Neutrophil (primary cell): ENCODE results near the gene PAFAH1B2.

Experiments used
- H3K27ac ChIP-seq: fragments of 200-600 bp; sonication (generic); 2 replicates; pipeline ENCODE4 v1.5.1; 2016; ENCODE audit warnings: mild to moderate bottlenecking, moderate library complexity
- H3K27me3 ChIP-seq: fragments of 200-600 bp; sonication (generic); 2 replicates; pipeline ENCODE4 v1.6.0; 2016; ENCODE audit warnings: mild to moderate bottlenecking
- H3K36me3 ChIP-seq: fragments of 200-600 bp; sonication (generic); 2 replicates; pipeline ENCODE4 v1.5.1; 2017
- H3K4me1 ChIP-seq, 2 experiments: fragments of 200-600 bp in 1 of 2; sonication (generic) in 1 of 2; 1 replicate in 1 of 2; 2 replicates in 1 of 2; pipeline versions ENCODE4 v1.5.1 to v1.6.1; 2013 to 2016; ENCODE audit warnings: low read depth in 1 of 2, low read length in 1 of 2, mild to moderate bottlenecking in 1 of 2, moderate library complexity in 1 of 2; ENCODE audit not compliant: control insufficient read depth in 1 of 2, insufficient read depth in 1 of 2
- H3K4me3 ChIP-seq, 2 experiments: fragments of 200-600 bp in 1 of 2; sonication (generic) in 1 of 2; 1 replicate in 1 of 2; 2 replicates in 1 of 2; pipeline ENCODE4 v1.5.1; 2013 to 2016; ENCODE audit warnings: low read depth in 1 of 2, low read length in 1 of 2, mild to moderate bottlenecking in 1 of 2, moderate library complexity in 1 of 2
- H3K9me3 ChIP-seq: fragments of 200-600 bp; sonication (generic); 2 replicates; pipeline ENCODE4 v1.5.1; 2016
- CTCF ChIP-seq: fragments of 200-600 bp; sonication (generic); IDR thresholded peaks from 2 replicates; pipeline ENCODE4 v1.5.1; 2016; ENCODE audit warnings: antibody characterized with exemption

Gene PAFAH1B2

GRCh38 chr11:117218133-117218915 is 74.2 kb downstream of the PAFAH1B2 start:
- Histone ChIP-seq H3K4me3 (no peak overlapping the region), H3K4me1 (no peaks in the 10 kb centered on the region), H3K27ac (no peak overlapping the region), H3K36me3 (peaks cover 92% of the 10 kb centered on the region), H3K9me3 (no peaks in the 10 kb centered on the region), H3K27me3 (no peaks in the 10 kb centered on the region)
- TF ChIP-seq CTCF: no peak

- Histone ChIP-seq H3K36me3 (peaks cover 93% of the 10 kb centered on the region), H3K27me3 (no peaks in the 10 kb centered on the region), H3K9me3 (no peaks in the 10 kb centered on the region), H3K4me3 (no peak overlapping the region), H3K4me1 (no peaks in the 10 kb centered on the region), H3K27ac (no peak overlapping the region)
- TF ChIP-seq CTCF: no peak
These were observed 74.9 kb downstream of the PAFAH1B2 start for GRCh38 chr11:117219001-117219400.

GRCh38 chr11:117219455-117219854 is 75.4 kb downstream of the PAFAH1B2 start:
- no peak overlapping the region for H3K27ac ChIP-seq
- no peaks in the 10 kb centered on the region for H3K9me3 ChIP-seq
- peaks cover 93% of the 10 kb centered on the region for H3K36me3 ChIP-seq
- H3K4me3 ChIP-seq: no peak overlapping the region
- H3K4me1 ChIP-seq: no peaks in the 10 kb centered on the region
- TF ChIP-seq CTCF: no peak
- no peaks in the 10 kb centered on the region for H3K27me3 ChIP-seq

GRCh38 chr11:117219995-117220394 is 75.9 kb downstream of the PAFAH1B2 start:
- TF ChIP-seq CTCF: no peak
- no peaks in the 10 kb centered on the region for H3K9me3 ChIP-seq
- H3K36me3 ChIP-seq: peaks cover 92% of the 10 kb centered on the region
- H3K4me1 ChIP-seq: no peaks in the 10 kb centered on the region
- H3K27ac ChIP-seq: no peak overlapping the region
- no peak overlapping the region for H3K4me3 ChIP-seq
- H3K27me3 ChIP-seq: no peaks in the 10 kb centered on the region

GRCh38 chr11:117220568-117220967 is 76.5 kb downstream of the PAFAH1B2 start:
- Histone ChIP-seq H3K4me1 (no peaks in the 10 kb centered on the region), H3K36me3 (peaks cover 97% of the 10 kb centered on the region), H3K9me3 (no peaks in the 10 kb centered on the region), H3K27ac (no peak overlapping the region), H3K27me3 (no peaks in the 10 kb centered on the region), H3K4me3 (no peak overlapping the region)
- TF ChIP-seq CTCF: no peak
